ENCODE results near the gene PPP1R12A. TPM values are rescaled to one million over a fixed set of nuclear protein-coding genes. Genes with fewer than 3 reads are reported as not detected.

The PPP1R12A gene
- total RNA-seq, 2 donors from 2014 or later = 64.3 to 70.7 TPM

DNA sequence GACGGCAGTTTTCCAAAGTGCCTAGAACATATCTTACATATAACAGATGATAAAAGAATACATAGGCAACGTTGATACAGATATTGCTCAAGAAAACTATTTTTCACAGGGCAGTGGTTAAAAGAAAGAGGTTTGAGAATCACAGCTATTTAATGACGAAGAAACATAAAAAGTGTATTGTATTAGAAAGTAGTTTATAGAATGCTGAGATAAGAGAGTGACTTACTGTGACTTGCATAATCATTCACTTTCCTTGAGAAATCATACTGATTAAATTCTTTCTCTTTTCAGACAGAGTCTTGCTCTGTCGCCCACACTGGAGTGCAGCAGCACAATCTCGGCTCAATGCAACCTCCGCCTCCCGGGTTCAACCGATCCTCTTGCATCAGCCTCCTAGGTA lies 57.7 kb downstream of the PPP1R12A start:
- peaks cover 0 to 22% of the 10 kb centered on the region in 2 donors for H3K4me1 ChIP-seq
- TF ChIP-seq, protein P1, sequence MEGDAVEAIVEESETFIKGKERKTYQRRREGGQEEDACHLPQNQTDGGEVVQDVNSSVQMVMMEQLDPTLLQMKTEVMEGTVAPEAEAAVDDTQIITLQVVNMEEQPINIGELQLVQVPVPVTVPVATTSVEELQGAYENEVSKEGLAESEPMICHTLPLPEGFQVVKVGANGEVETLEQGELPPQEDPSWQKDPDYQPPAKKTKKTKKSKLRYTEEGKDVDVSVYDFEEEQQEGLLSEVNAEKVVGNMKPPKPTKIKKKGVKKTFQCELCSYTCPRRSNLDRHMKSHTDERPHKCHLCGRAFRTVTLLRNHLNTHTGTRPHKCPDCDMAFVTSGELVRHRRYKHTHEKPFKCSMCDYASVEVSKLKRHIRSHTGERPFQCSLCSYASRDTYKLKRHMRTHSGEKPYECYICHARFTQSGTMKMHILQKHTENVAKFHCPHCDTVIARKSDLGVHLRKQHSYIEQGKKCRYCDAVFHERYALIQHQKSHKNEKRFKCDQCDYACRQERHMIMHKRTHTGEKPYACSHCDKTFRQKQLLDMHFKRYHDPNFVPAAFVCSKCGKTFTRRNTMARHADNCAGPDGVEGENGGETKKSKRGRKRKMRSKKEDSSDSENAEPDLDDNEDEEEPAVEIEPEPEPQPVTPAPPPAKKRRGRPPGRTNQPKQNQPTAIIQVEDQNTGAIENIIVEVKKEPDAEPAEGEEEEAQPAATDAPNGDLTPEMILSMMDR (IDR thresholded peaks at IDR 0.05) = no peak
- no peak overlapping the region for H3K27ac ChIP-seq
- H3K9me3 ChIP-seq = no peaks in the 10 kb centered on the region
- no peak overlapping the region for H3K4me3 ChIP-seq
- no peaks in the 10 kb centered on the region for H3K36me3 ChIP-seq
- H3K27me3 ChIP-seq = no peaks in the 10 kb centered on the region
- DNase-seq (ENCODE audit: low spot score) = no peak

DNA sequence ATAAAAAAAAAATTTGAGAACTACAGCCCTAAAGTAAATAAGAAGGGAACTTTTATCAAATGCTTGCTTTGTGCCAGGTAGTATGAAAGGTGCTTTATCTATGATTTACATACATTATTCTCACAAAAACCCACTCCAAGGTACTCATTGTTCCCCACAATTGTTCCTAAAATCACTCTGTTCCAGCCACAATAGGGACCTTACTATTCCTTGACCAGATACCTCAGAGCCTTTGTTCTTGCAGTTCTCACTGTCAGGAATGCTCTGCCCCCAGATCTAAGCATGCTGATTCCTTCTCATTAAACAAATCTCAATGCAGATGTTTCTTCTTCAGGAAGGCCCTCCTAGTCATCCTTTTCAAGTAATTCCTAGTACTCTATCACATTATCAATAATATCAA lies 60.2 kb downstream of the PPP1R12A start:
- TF ChIP-seq, protein P1 (IDR thresholded peaks at IDR 0.05) = no peak
- H3K9me3 ChIP-seq = no peaks in the 10 kb centered on the region
- no peaks in the 10 kb centered on the region for H3K27me3 ChIP-seq
- H3K36me3 ChIP-seq = no peaks in the 10 kb centered on the region
- DNase-seq (ENCODE audit: low spot score) = no peak
- H3K4me1 ChIP-seq = no peaks in the 10 kb centered on the region
- no peak overlapping the region for H3K27ac ChIP-seq
- no peak overlapping the region for H3K4me3 ChIP-seq

DNA sequence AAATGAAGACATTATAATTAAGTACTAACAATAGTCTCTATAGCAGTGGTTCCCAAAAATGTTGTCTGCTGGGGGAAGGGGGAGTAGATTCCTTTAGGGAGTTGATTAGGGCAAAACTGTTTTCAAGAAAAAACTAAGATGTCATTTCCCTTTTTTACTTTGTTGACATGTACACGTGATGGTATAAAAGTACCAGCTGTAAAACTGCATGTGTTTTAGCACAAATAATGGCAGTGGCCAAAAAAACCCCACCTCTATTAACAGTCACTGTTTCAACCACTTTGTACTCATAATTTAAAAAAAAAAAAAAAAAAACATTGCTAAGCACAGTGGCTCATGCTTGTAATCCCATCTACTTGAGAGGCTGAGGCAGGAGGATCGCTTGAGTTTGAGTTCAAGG lies 61.7 kb downstream of the PPP1R12A start:
- H3K4me3 ChIP-seq = no peak overlapping the region
- no peak for DNase-seq (ENCODE audit: low spot score)
- TF ChIP-seq, protein P1 (IDR thresholded peaks at IDR 0.05) = no peak
- H3K9me3 ChIP-seq = no peaks in the 10 kb centered on the region
- H3K27me3 ChIP-seq = no peaks in the 10 kb centered on the region
- H3K27ac ChIP-seq = no peak overlapping the region
- H3K4me1 ChIP-seq = no peaks in the 10 kb centered on the region
- no peaks in the 10 kb centered on the region for H3K36me3 ChIP-seq

DNA sequence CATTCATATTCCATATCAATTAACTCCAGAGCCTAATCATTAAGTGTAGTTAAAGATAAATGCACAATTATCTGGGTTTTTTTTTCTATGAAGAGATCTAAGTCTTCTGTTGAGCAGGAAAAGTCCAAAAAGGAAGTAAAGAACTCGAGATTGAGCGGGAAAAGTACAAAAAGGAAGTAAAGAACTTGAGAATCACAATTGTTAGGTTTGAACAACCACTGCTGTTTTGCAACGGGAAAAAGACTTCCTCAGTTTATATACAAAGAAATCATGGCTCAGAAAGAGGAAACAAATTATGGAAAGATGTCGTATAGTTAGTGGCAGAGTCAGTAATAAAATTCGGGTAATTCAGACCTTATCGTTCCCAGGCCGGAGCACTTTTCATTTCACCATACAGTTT lies 63.3 kb downstream of the PPP1R12A start:
- DNase-seq (ENCODE audit: low spot score) = no peak
- Histone ChIP-seq H3K9me3 (no peaks in the 10 kb centered on the region), H3K4me1 (no peaks in the 10 kb centered on the region), H3K27me3 (no peaks in the 10 kb centered on the region), H3K36me3 (peaks cover 14% of the 10 kb centered on the region), H3K27ac (no peak overlapping the region), H3K4me3 (no peak overlapping the region)
- TF ChIP-seq, protein P1 (IDR thresholded peaks at IDR 0.05) = no peak

DNA sequence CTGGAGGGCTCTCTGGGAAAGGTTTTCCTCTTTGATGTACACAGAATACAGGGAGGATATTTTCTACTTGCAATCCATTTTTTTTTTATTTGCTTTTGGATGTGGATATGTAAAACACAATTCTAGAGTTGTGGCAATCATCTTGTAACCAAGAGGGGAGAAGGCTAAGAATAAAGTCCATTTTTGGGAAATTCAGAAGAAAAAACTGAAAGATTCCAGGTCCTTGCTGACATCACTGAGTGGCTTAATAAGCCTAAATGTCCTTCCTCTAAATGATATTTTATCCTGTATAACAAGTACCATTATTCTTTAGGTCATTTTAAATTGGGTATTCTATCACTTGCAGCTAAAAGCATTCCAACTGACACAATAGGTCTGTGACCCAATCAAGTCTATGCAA lies 64.0 kb downstream of the PPP1R12A start:
- Histone ChIP-seq H3K9me3 (no peaks in the 10 kb centered on the region), H3K4me1 (no peaks in the 10 kb centered on the region), H3K4me3 (no peak overlapping the region), H3K36me3 (peaks cover 15% of the 10 kb centered on the region), H3K27ac (no peak overlapping the region), H3K27me3 (no peaks in the 10 kb centered on the region)
- DNase-seq (ENCODE audit: low spot score) = no peak
- TF ChIP-seq, protein P1 (IDR thresholded peaks at IDR 0.05) = no peak

DNA sequence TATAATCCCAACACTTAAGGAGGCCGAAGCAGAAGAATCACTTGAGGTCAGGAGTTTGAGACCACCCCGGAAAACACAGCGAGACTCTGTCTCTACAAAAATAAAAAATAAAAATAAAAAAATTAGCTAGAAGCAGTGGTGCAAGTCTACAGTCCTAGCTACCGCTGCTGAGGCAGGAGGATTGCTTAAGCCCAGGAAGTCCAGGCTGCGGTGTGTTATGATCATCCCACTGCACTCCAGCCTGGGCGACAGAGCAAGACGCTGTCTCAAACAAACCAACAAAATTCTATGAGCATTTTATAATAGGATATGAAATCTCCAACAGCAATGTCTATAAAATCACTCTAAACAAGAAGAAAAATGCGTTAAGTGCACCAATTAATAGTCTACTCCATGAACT lies 75.3 kb downstream of the PPP1R12A start:
- H3K27ac ChIP-seq = no peak overlapping the region
- H3K4me3 ChIP-seq = no peak overlapping the region
- no peaks in the 10 kb centered on the region for H3K9me3 ChIP-seq
- TF ChIP-seq, protein P1 (IDR thresholded peaks at IDR 0.05) = no peak
- H3K36me3 ChIP-seq = no peaks in the 10 kb centered on the region
- H3K27me3 ChIP-seq = no peaks in the 10 kb centered on the region
- H3K4me1 ChIP-seq = no peaks in the 10 kb centered on the region
- no peak for DNase-seq (ENCODE audit: low spot score)
